H9 (cell line): ENCODE results near the gene FAM216A. TPM values are rescaled to one million over a fixed set of nuclear protein-coding genes. Genes with fewer than 3 reads are reported as not detected.

ENCODE experiments used
- DNase-seq: peaks from one replicate; pipeline ENCODE4 v3.0.0-alpha.2; 2017
- H2AFZ ChIP-seq: one replicate; pipeline ENCODE4 v1.6.1; 2013; ENCODE audit warnings: mild to moderate bottlenecking, low read length, control low read depth, moderate library complexity
- H2AK5ac ChIP-seq: 2 replicates; pipeline ENCODE4 v1.6.1; 2013; ENCODE audit warnings: low read length, control low read depth, mixed read lengths; ENCODE audit not compliant: insufficient read length
- H2BK120ac ChIP-seq: one replicate; pipeline ENCODE4 v1.6.1; 2013; ENCODE audit warnings: low read depth, mild to moderate bottlenecking, low read length, control low read depth, inconsistent platforms; ENCODE audit not compliant: poor library complexity, severe bottlenecking
- H2BK12ac ChIP-seq: 2 replicates; pipeline ENCODE4 v1.6.1; 2013; ENCODE audit warnings: low read length, control low read depth, mixed read lengths, low read depth; ENCODE audit not compliant: insufficient read length
- H2BK15ac ChIP-seq: 2 replicates; pipeline ENCODE4 v1.6.1; 2013; ENCODE audit warnings: low read depth, low read length, control low read depth
- H2BK20ac ChIP-seq: one replicate; pipeline ENCODE4 v1.6.1; 2013; ENCODE audit warnings: low read depth, mild to moderate bottlenecking, low read length, control low read depth, inconsistent platforms; ENCODE audit not compliant: poor library complexity, severe bottlenecking
- H2BK5ac ChIP-seq: 2 replicates; pipeline ENCODE4 v1.6.1; 2013; ENCODE audit warnings: low read length, control low read depth, mixed read lengths; ENCODE audit not compliant: insufficient read length
- H3K14ac ChIP-seq: 2 replicates; pipeline ENCODE4 v1.6.1; 2013; ENCODE audit warnings: low read length, control low read depth; ENCODE audit not compliant: insufficient read depth
- H3K18ac ChIP-seq: 2 replicates; pipeline ENCODE4 v1.6.1; 2013; ENCODE audit warnings: low read depth, mild to moderate bottlenecking, mixed read lengths, low read length, control low read depth; ENCODE audit not compliant: insufficient read length
- H3K23ac ChIP-seq: 2 replicates; pipeline ENCODE4 v1.6.1; 2013; ENCODE audit warnings: low read length, control low read depth, mixed read lengths, low read depth; ENCODE audit not compliant: insufficient read length
- H3K23me2 ChIP-seq: 2 replicates; pipeline ENCODE4 v1.6.1; 2013; ENCODE audit warnings: low read depth, mild to moderate bottlenecking, mixed read lengths, low read length, control low read depth; ENCODE audit not compliant: insufficient read length, poor library complexity, severe bottlenecking
- H3K27ac ChIP-seq: 2 replicates; pipeline ENCODE4 v1.5.1; 2013; ENCODE audit warnings: low read length, control low read depth, mixed read lengths, low read depth; ENCODE audit not compliant: insufficient read length
- H3K27me3 ChIP-seq: 2 replicates; pipeline ENCODE4 v1.6.1; 2013; ENCODE audit warnings: low read length, control low read depth, inconsistent platforms; ENCODE audit not compliant: insufficient read depth
- H3K4ac ChIP-seq: 2 replicates; pipeline ENCODE4 v1.6.1; 2013; ENCODE audit warnings: low read depth, mild to moderate bottlenecking, control low read depth, inconsistent platforms, low read length, moderate library complexity
- H3K4me1 ChIP-seq: 2 replicates; pipeline ENCODE4 v1.6.1; 2013; ENCODE audit warnings: low read length, control low read depth, inconsistent platforms; ENCODE audit not compliant: insufficient read depth
- H3K4me2 ChIP-seq: 2 replicates; pipeline ENCODE4 v1.6.1; 2013; ENCODE audit warnings: low read length, control low read depth, mixed read lengths; ENCODE audit not compliant: insufficient read length, insufficient read depth
- H3K56ac ChIP-seq: 2 replicates; pipeline ENCODE4 v1.6.1; 2013; ENCODE audit warnings: low read depth, mild to moderate bottlenecking, mixed read lengths, low read length, control low read depth; ENCODE audit not compliant: insufficient read length
- H3K79me1 ChIP-seq: 2 replicates; pipeline ENCODE4 v1.6.1; 2013; ENCODE audit warnings: low read depth, mild to moderate bottlenecking, moderate library complexity, low read length, control low read depth, inconsistent platforms; ENCODE audit not compliant: insufficient read depth, poor library complexity, severe bottlenecking
- H3K79me2 ChIP-seq: 2 replicates; pipeline ENCODE4 v1.6.1; 2013; ENCODE audit warnings: low read length, control low read depth, inconsistent platforms; ENCODE audit not compliant: insufficient read depth
- H3K9ac ChIP-seq: 2 replicates; pipeline ENCODE4 v1.6.1; 2013; ENCODE audit warnings: low read length, control low read depth, mixed read lengths; ENCODE audit not compliant: insufficient read length; ENCODE audit errors: extremely low read depth
- H3K9me3 ChIP-seq: one replicate; pipeline ENCODE4 v1.6.1; 2013; ENCODE audit warnings: low read depth, low read length, inconsistent platforms; ENCODE audit not compliant: control insufficient read depth
- H3T11ph ChIP-seq: one replicate; pipeline ENCODE4 v1.6.1; 2013; ENCODE audit warnings: mild to moderate bottlenecking, low read length, control low read depth, inconsistent platforms
- H4K20me1 ChIP-seq: one replicate; pipeline ENCODE4 v1.6.1; 2013; ENCODE audit not compliant: control insufficient read depth, insufficient read length, insufficient read depth
- H4K5ac ChIP-seq: 2 replicates; pipeline ENCODE4 v1.6.1; 2013; ENCODE audit warnings: low read depth, mild to moderate bottlenecking, mixed read lengths, low read length, control low read depth; ENCODE audit not compliant: insufficient read length
- H4K8ac ChIP-seq: replicated peaks from 2 replicates; pipeline ENCODE4 v1.6.1; 2013; ENCODE audit warnings: low read length, control low read depth, mixed read lengths, low read depth; ENCODE audit not compliant: insufficient read length
- H4K91ac ChIP-seq: 2 replicates; pipeline ENCODE4 v1.6.1; 2013; ENCODE audit warnings: low read depth, mild to moderate bottlenecking, moderate library complexity, mixed read lengths, low read length, control low read depth; ENCODE audit not compliant: insufficient read length
- H3K27ac Mint-ChIP-seq, 3 experiments: 2 replicates in 2 of 3; 3 replicates in 1 of 3; pipeline ENCODE4 v1.8.0; 2020 to 2021; ENCODE audit warnings: mixed read lengths in 3 of 3, mild to moderate bottlenecking in 1 of 3, moderate library complexity in 1 of 3
- H3K27me3 Mint-ChIP-seq: 2 replicates; pipeline ENCODE4 v1.8.0; 2021; ENCODE audit warnings: low read depth, mild to moderate bottlenecking, moderate library complexity, mixed read lengths
- H3K36me3 Mint-ChIP-seq, 3 experiments: 2 replicates in 2 of 3; 3 replicates in 1 of 3; pipeline ENCODE4 v1.8.0; 2020 to 2021; ENCODE audit warnings: low read depth in 3 of 3, mixed read lengths in 3 of 3; ENCODE audit not compliant: insufficient read depth in 1 of 3
- H3K4me1 Mint-ChIP-seq, 2 experiments: 2 replicates each; pipeline ENCODE4 v1.8.0; 2020; ENCODE audit warnings: mixed read lengths in 2 of 2
- H3K4me3 Mint-ChIP-seq, 2 experiments: 2 replicates in 1 of 2; 3 replicates in 1 of 2; pipeline ENCODE4 v1.8.0; 2020 to 2021; ENCODE audit warnings: mild to moderate bottlenecking in 2 of 2, mixed read lengths in 2 of 2, moderate library complexity in 1 of 2
- H3K9me3 Mint-ChIP-seq, 2 experiments: 2 replicates in 1 of 2; 3 replicates in 1 of 2; pipeline ENCODE4 v1.8.0; 2020; ENCODE audit warnings: mild to moderate bottlenecking in 2 of 2, mixed read lengths in 2 of 2, moderate library complexity in 1 of 2
- WGBS: extraction: QIAGEN DNeasy Blood & Tissue Kit; methylation state at CpG from one replicate; pipeline ENCODE4 v1.1.7; 2013; ENCODE audit warnings: missing lambda C conversion rate, low lambda C conversion rate, mixed read lengths; ENCODE audit not compliant: insufficient read length; ENCODE audit errors: extremely low coverage; 5-methylcytosine and 5-hydroxymethylcytosine counted together
- total RNA-seq: library from RNA; stranded (reverse); gene quantifications from 2 replicates; pipeline ENCODE4 v1.2.1, GENCODE V29; 2021
- TF ChIP-seq, protein P1 (sequence below): fragments of 200-600 bp; sonication (generic); conservative IDR thresholded peaks from 3 replicates; pipeline ENCODE4 v1.8.0; 2021; ENCODE audit warnings: antibody characterized with exemption, mild to moderate bottlenecking

The FAM216A gene
- total RNA-seq, 1 experiment from 2014 or later, result 18.1 TPM

DNA sequence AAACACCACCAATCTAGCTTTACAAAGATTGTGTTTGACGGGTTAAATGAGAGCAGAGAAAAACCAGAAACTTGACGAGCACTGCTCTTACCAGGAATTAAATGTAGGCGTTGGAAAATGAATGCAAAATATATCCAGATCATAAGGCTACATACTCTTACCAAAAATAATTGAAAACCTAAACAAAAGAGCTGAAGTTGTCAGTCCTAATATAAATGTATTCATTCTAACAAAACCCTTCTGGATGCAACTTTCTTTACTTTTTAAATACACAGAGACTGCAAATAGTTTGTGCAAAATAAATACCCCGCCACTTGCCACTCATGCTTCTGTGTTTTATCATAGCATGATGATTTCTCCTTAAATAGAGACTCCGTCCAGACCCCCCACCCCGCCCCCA lies 66.2 kb downstream of the FAM216A start:
- H3K14ac ChIP-seq, result no peak overlapping the region
- no peak for DNase-seq
- no peak overlapping the region for H2BK15ac ChIP-seq
- H3K27me3 ChIP-seq, result no peaks in the 10 kb centered on the region
- no peak overlapping the region for H4K91ac ChIP-seq
- H2AK5ac ChIP-seq, result no peak overlapping the region
- Mint-ChIP-seq H3K9me3 (no peaks in the 10 kb centered on the region), H3K4me3 (no peak overlapping the region), H3K4me1 (peaks cover 4 to 9% of the 10 kb centered on the region in 2 experiments), H3K36me3 (peaks cover 5 to 38% (median 28%) of the 10 kb centered on the region in 3 experiments; a peak in 6 of 7 replicates), H3K27ac (no peak overlapping the region), H3K27me3 (no peaks in the 10 kb centered on the region)
- no peaks in the 10 kb centered on the region for H3K79me1 ChIP-seq
- H4K5ac ChIP-seq, result no peak overlapping the region
- H3K27ac ChIP-seq, result no peak overlapping the region
- WGBS, result no CpG with 5 or more reads among the region's 6 CpGs
- H3K9ac ChIP-seq, result no peak overlapping the region
- H3K56ac ChIP-seq, result no peak overlapping the region
- TF ChIP-seq, protein P1, sequence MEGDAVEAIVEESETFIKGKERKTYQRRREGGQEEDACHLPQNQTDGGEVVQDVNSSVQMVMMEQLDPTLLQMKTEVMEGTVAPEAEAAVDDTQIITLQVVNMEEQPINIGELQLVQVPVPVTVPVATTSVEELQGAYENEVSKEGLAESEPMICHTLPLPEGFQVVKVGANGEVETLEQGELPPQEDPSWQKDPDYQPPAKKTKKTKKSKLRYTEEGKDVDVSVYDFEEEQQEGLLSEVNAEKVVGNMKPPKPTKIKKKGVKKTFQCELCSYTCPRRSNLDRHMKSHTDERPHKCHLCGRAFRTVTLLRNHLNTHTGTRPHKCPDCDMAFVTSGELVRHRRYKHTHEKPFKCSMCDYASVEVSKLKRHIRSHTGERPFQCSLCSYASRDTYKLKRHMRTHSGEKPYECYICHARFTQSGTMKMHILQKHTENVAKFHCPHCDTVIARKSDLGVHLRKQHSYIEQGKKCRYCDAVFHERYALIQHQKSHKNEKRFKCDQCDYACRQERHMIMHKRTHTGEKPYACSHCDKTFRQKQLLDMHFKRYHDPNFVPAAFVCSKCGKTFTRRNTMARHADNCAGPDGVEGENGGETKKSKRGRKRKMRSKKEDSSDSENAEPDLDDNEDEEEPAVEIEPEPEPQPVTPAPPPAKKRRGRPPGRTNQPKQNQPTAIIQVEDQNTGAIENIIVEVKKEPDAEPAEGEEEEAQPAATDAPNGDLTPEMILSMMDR, result no peak
- H3K23me2 ChIP-seq, result no peaks in the 10 kb centered on the region
- no peaks in the 10 kb centered on the region; the same call in 1 of the 2 replicates for H3K79me2 ChIP-seq
- no peak overlapping the region for H3K4ac ChIP-seq
- no peak overlapping the region for H2BK12ac ChIP-seq
- no peak overlapping the region for H4K8ac ChIP-seq
- H3K18ac ChIP-seq, result no peak overlapping the region
- no peak overlapping the region for H2BK20ac ChIP-seq
- no peaks in the 10 kb centered on the region for H3K4me1 ChIP-seq
- no peak overlapping the region for H2BK120ac ChIP-seq
- no peak overlapping the region for H3K23ac ChIP-seq
- H2BK5ac ChIP-seq, result no peak overlapping the region
- H4K20me1 ChIP-seq, result no peaks in the 10 kb centered on the region
- no peak overlapping the region for H3K4me2 ChIP-seq
- no peak overlapping the region for H3T11ph ChIP-seq
- H3K9me3 ChIP-seq, result no peaks in the 10 kb centered on the region
- H2AFZ ChIP-seq, result no peak overlapping the region
